ENCODE measurements around the gene MRPL38.
"Not testable (repeated sequence)": the region's sequence is repeated elsewhere in the genome, so short reads cannot be mapped to it uniquely, and the experiment has no call there.

Gene MRPL38

DNA sequence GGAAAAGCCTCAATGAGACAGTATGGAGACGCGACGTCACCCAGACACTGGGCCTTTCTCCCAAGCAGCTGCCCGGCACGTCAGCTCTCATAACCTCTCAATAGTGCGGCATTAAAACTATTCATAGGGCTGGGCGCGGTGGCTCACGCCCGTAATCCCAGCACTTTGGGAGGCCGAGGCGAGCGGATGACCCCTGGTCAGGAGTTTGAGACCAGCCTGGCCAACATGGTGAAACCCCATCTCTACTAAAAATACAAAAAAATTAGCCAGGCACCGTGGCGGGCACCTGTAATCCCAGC, 53.0 kb downstream of the MRPL38 start:
- DNase-seq: not testable (repeated sequence)

- no peak for DNase-seq
These were observed 53.6 kb downstream of the MRPL38 start for GRCh38 chr17:75850928-75851692.

GRCh38 chr17:75849724-75850123, 55.0 kb downstream of the MRPL38 start:
- DNase-seq: no peak

GRCh38 chr17:75849279-75849646, 55.4 kb downstream of the MRPL38 start:
- DNase-seq: no peak

All from SHP77 (cell line).